SK-N-SH treated with all-trans-retinoic acid at 6 μM for 48 hours (cell line): ENCODE results near the gene GEMIN8.

Source experiments
- ATAC-seq: fragments of 200-7000 bp; cut with Tn5 transposase; 3 replicates; pipeline ENCODE4 v1.9.1; 2020; ENCODE audit warnings: mild to moderate bottlenecking, moderate library complexity
- ARNTL ChIP-seq: fragments of 450-650 bp; formaldehyde crosslinking; IDR thresholded peaks from 2 replicates; pipeline ENCODE4 v1.5.0; 2020; ENCODE audit warnings: low read depth, mild to moderate bottlenecking, moderate library complexity, borderline replicate concordance
- BACH2 ChIP-seq: fragments of 250-450 bp; sonication (Bioruptor Pico); IDR thresholded peaks from 2 replicates; pipeline ENCODE4 v1.9.0; 2021; ENCODE audit warnings: mild to moderate bottlenecking, borderline replicate concordance
- CREB5 ChIP-seq: fragments of 250-450 bp; sonication (Bioruptor Pico); IDR thresholded peaks from 2 replicates; pipeline ENCODE4 v1.5.1; 2020; ENCODE audit warnings: low read depth, mild to moderate bottlenecking, moderate library complexity
- CSDC2 ChIP-seq: fragments of 250-450 bp; sonication (Bioruptor Pico); IDR thresholded peaks from 2 replicates; pipeline ENCODE4 v1.5.0; 2020; ENCODE audit warnings: mild to moderate bottlenecking, moderate library complexity
- CSRNP3 ChIP-seq: fragments of 250-450 bp; sonication (Bioruptor Pico); IDR thresholded peaks from 2 replicates; pipeline ENCODE4 v1.5.1; 2021; ENCODE audit warnings: mild to moderate bottlenecking, moderate library complexity
- ESRRG ChIP-seq: fragments of 250-450 bp; sonication (Bioruptor Pico); IDR thresholded peaks from 2 replicates; pipeline ENCODE4 v1.6.1; 2021; ENCODE audit warnings: mild to moderate bottlenecking
- GLIS3 ChIP-seq: fragments of 250-450 bp; sonication (Bioruptor Pico); IDR thresholded peaks from 2 replicates; pipeline ENCODE4 v1.5.0; 2020; ENCODE audit warnings: mild to moderate bottlenecking, moderate library complexity
- ISL1 ChIP-seq: fragments of 250-450 bp; sonication (Bioruptor Pico); IDR thresholded peaks from 2 replicates; pipeline ENCODE4 v2.1.2; 2022; ENCODE audit warnings: mild to moderate bottlenecking, moderate library complexity
- OSR1 ChIP-seq: fragments of 250-450 bp; sonication (Bioruptor Pico); IDR thresholded peaks from 2 replicates; pipeline ENCODE4 v1.8.0; 2022; ENCODE audit warnings: moderate library complexity, mild to moderate bottlenecking, inconsistent platforms
- PATZ1 ChIP-seq: fragments of 250-450 bp; sonication (Bioruptor Pico); IDR thresholded peaks from 2 replicates; pipeline ENCODE4 v1.8.0; 2020; ENCODE audit warnings: mild to moderate bottlenecking, moderate library complexity, borderline replicate concordance
- POU6F1 ChIP-seq: fragments of 250-450 bp; sonication (Bioruptor Pico); IDR thresholded peaks from 2 replicates; pipeline ENCODE4 v1.8.0; 2021; ENCODE audit warnings: low read depth, mild to moderate bottlenecking, moderate library complexity, borderline replicate concordance
- PPARA ChIP-seq: fragments of 250-450 bp; sonication (Bioruptor Pico); IDR thresholded peaks from 2 replicates; pipeline ENCODE4 v1.5.0; 2020; ENCODE audit warnings: mild to moderate bottlenecking, borderline replicate concordance
- RARB ChIP-seq: fragments of 250-450 bp; sonication (Bioruptor Pico); IDR thresholded peaks from 2 replicates; pipeline ENCODE4 v1.8.0; 2021; ENCODE audit warnings: mild to moderate bottlenecking, moderate library complexity
- SNAI2 ChIP-seq: fragments of 250-450 bp; sonication (Bioruptor Pico); IDR thresholded peaks from 2 replicates; pipeline ENCODE4 v1.5.0; 2020; ENCODE audit warnings: mild to moderate bottlenecking, moderate library complexity
- TCF4 ChIP-seq: fragments of 250-450 bp; sonication (Bioruptor Pico); IDR thresholded peaks from 2 replicates; pipeline ENCODE4 v1.8.0; 2021; ENCODE audit warnings: mild to moderate bottlenecking, moderate library complexity, borderline replicate concordance
- TOX ChIP-seq: fragments of 250-450 bp; sonication (Bioruptor Pico); IDR thresholded peaks from 2 replicates; pipeline ENCODE4 v1.8.0; 2021; ENCODE audit warnings: mild to moderate bottlenecking, moderate library complexity, borderline replicate concordance
- TSHZ2 ChIP-seq: fragments of 250-450 bp; sonication (Bioruptor Pico); IDR thresholded peaks from 2 replicates; pipeline ENCODE4 v1.5.0; 2020; ENCODE audit warnings: mild to moderate bottlenecking, moderate library complexity
- ZC3H10 ChIP-seq: fragments of 250-450 bp; sonication (Bioruptor Pico); IDR thresholded peaks from 2 replicates; pipeline ENCODE4 v1.5.1; 2021; ENCODE audit warnings: mild to moderate bottlenecking, moderate library complexity
- ZFP3 ChIP-seq: fragments of 250-450 bp; sonication (Bioruptor Pico); IDR thresholded peaks from 2 replicates; pipeline ENCODE4 v1.5.0; 2020; ENCODE audit warnings: mild to moderate bottlenecking, moderate library complexity
- ZFP30 ChIP-seq: fragments of 450-650 bp; formaldehyde crosslinking; IDR thresholded peaks from 2 replicates; pipeline ENCODE4 v1.5.0; 2022; ENCODE audit warnings: mild to moderate bottlenecking, moderate library complexity
- ZNF70 ChIP-seq: fragments of 450-650 bp; formaldehyde crosslinking; IDR thresholded peaks from 2 replicates; pipeline ENCODE4 v1.5.0; 2020; ENCODE audit warnings: mild to moderate bottlenecking, moderate library complexity
- ZNF8 ChIP-seq: fragments of 450-650 bp; formaldehyde crosslinking; IDR thresholded peaks from 2 replicates; pipeline ENCODE4 v1.5.0; 2020; ENCODE audit warnings: mild to moderate bottlenecking, moderate library complexity

The GEMIN8 gene

GRCh38 chrX:14013054-14013453 is 16.6 kb downstream of the GEMIN8 start:
- peak; percentile 36; the same call in 1 of the 3 replicates for ATAC-seq
- TF ChIP-seq PATZ1 (CRISPR knock-in tag) = no peak

- no peak for ATAC-seq
- TF ChIP-seq ZNF70 (CRISPR knock-in tag) (no peak), ARNTL (no peak), TSHZ2 (CRISPR knock-in tag) (no peak), POU6F1 (no peak), TOX (no peak), OSR1 (CRISPR knock-in tag) (no peak), ZC3H10 (CRISPR knock-in tag) (no peak), GLIS3 (CRISPR knock-in tag) (no peak), SNAI2 (no peak), PPARA (CRISPR knock-in tag) (no peak), ZFP30 (no peak), ZNF8 (no peak)
Measured at GRCh38 chrX:14010566-14010965, 19.1 kb downstream of the GEMIN8 start.

GRCh38 chrX:14006540-14006939 is 23.2 kb downstream of the GEMIN8 start:
- ATAC-seq = no peak
- no peak for TF ChIP-seq CSDC2 (CRISPR knock-in tag)
- TF ChIP-seq SNAI2 = no peak
- no peak for TF ChIP-seq POU6F1
- no peak for TF ChIP-seq RARB (CRISPR knock-in tag)
- no peak for TF ChIP-seq BACH2 (CRISPR knock-in tag)
- TF ChIP-seq ISL1 = no peak
- TF ChIP-seq TOX = no peak
- TF ChIP-seq CSRNP3 = no peak
- TF ChIP-seq TSHZ2 (CRISPR knock-in tag) = no peak
- no peak for TF ChIP-seq ZC3H10 (CRISPR knock-in tag)
- TF ChIP-seq TCF4 (CRISPR knock-in tag) = no peak
- TF ChIP-seq ESRRG (CRISPR knock-in tag) = no peak
- no peak for TF ChIP-seq ZNF70 (CRISPR knock-in tag)
- no peak for TF ChIP-seq CREB5
- no peak for TF ChIP-seq ZFP30
- TF ChIP-seq ZFP3 (CRISPR knock-in tag) = no peak
- no peak for TF ChIP-seq ZNF8
- no peak for TF ChIP-seq GLIS3 (CRISPR knock-in tag)
- TF ChIP-seq, all 23 proteins: peak for 0
